Neural cell (in vitro differentiated cells): ENCODE results near the gene ERRFI1. TPM values are rescaled to one million over a fixed set of nuclear protein-coding genes. Genes with fewer than 3 reads are reported as not detected.
"Not testable (repeated sequence)": the region's sequence is repeated elsewhere in the genome, so short reads cannot be mapped to it uniquely, and the experiment has no call there.

Source experiments
- H2AFZ ChIP-seq: fragments of 200-600, 300-800 bp; sonication (generic), shearing (Covaris generic); 2 replicates; pipeline ENCODE4 v1.6.0; 2014; ENCODE audit warnings: low read depth, mild to moderate bottlenecking, antibody characterized with exemption, low read length, moderate library complexity
- H3F3A ChIP-seq: fragments of 200-600 bp; shearing (Covaris generic); 2 replicates; pipeline ENCODE4 v1.6.1; 2016; ENCODE audit warnings: mild to moderate bottlenecking, moderate library complexity, mixed read lengths, antibody characterized with exemption, low read length; ENCODE audit not compliant: insufficient read depth, poor library complexity, severe bottlenecking
- H3K27ac ChIP-seq: fragments of 200-600, 300-800 bp; sonication (generic), shearing (Covaris generic); 2 replicates; pipeline ENCODE4 v1.5.1; 2014; ENCODE audit warnings: mild to moderate bottlenecking, low read length, moderate library complexity
- H3K27me3 ChIP-seq: fragments of 300-800, 200-600 bp; sonication (generic), shearing (Covaris generic); 2 replicates; pipeline ENCODE4 v1.6.0; 2014; ENCODE audit warnings: mild to moderate bottlenecking, low read depth, low read length, moderate library complexity; ENCODE audit not compliant: insufficient read depth
- H3K36me3 ChIP-seq: fragments of 300-800, 200-600 bp; sonication (generic), shearing (Covaris generic); 2 replicates; pipeline ENCODE4 v1.5.1; 2014; ENCODE audit warnings: mild to moderate bottlenecking, antibody characterized with exemption, low read length, moderate library complexity; ENCODE audit not compliant: insufficient read depth
- H3K4me2 ChIP-seq: fragments of 300-800, 200-600 bp; sonication (generic), shearing (Covaris generic); 2 replicates; pipeline ENCODE4 v1.6.0; 2014; ENCODE audit warnings: mild to moderate bottlenecking, low read length
- H3K4me3 ChIP-seq: fragments of 300-800, 200-600 bp; sonication (generic), shearing (Covaris generic); 2 replicates; pipeline ENCODE4 v1.5.1; 2014; ENCODE audit warnings: mild to moderate bottlenecking, low read length, moderate library complexity
- H3K79me2 ChIP-seq: fragments of 200-600 bp; shearing (Covaris generic); replicated peaks from 2 replicates; pipeline ENCODE4 v1.6.0; 2014; ENCODE audit warnings: mild to moderate bottlenecking, low read length, moderate library complexity; ENCODE audit not compliant: insufficient read depth
- H3K9ac ChIP-seq: fragments of 300-800, 200-600 bp; sonication (generic), shearing (Covaris generic); 2 replicates; pipeline ENCODE4 v1.6.1; 2016; ENCODE audit warnings: mild to moderate bottlenecking, low read length, mixed read lengths
- H3K9me2 ChIP-seq: fragments of 200-600 bp; shearing (Covaris generic); 2 replicates; pipeline ENCODE4 v1.6.1; 2016; ENCODE audit warnings: mild to moderate bottlenecking, low read length, mixed read lengths; ENCODE audit not compliant: insufficient read depth
- H3K9me3 ChIP-seq: fragments of 200-600, 300-800 bp; sonication (generic), shearing (Covaris generic); 2 replicates; pipeline ENCODE4 v1.6.1; 2016; ENCODE audit warnings: mild to moderate bottlenecking, mixed run types, low read length, moderate library complexity, mixed read lengths
- H4K20me1 ChIP-seq: fragments of 200-600 bp; shearing (Covaris generic); 2 replicates; pipeline ENCODE4 v1.6.1; 2016; ENCODE audit warnings: mild to moderate bottlenecking, mixed run types; ENCODE audit not compliant: insufficient read depth
- EP300 ChIP-seq: fragments of 450-650 bp; conservative IDR thresholded peaks from 2 replicates; pipeline ENCODE4 v1.6.1; 2014; ENCODE audit warnings: antibody characterized with exemption, mild to moderate bottlenecking, moderate library complexity; ENCODE audit not compliant: poor library complexity, severe bottlenecking
- EZH2 ChIP-seq: fragments of 200-600, 300-800 bp; shearing (Covaris generic), sonication (generic); IDR thresholded peaks from 2 replicates; pipeline ENCODE4 v1.6.1; 2014; ENCODE audit warnings: antibody characterized with exemption, low read length, borderline replicate concordance, mild to moderate bottlenecking; ENCODE audit not compliant: insufficient read depth, poor library complexity, severe bottlenecking
- MXI1 ChIP-seq: fragments of 450-650 bp; conservative IDR thresholded peaks from 2 replicates; pipeline ENCODE4 v1.6.1; 2014; ENCODE audit warnings: antibody characterized with exemption, mild to moderate bottlenecking; ENCODE audit not compliant: poor library complexity, severe bottlenecking
- POLR2AphosphoS5 ChIP-seq: IDR thresholded peaks from 2 replicates; pipeline ENCODE4 v1.6.1; 2012
- RAD21 ChIP-seq: fragments of 450-650 bp; conservative IDR thresholded peaks from 2 replicates; pipeline ENCODE4 v1.6.1; 2014; ENCODE audit warnings: antibody characterized with exemption, mild to moderate bottlenecking, moderate library complexity
- REST ChIP-seq: IDR thresholded peaks from 2 replicates; pipeline ENCODE4 v1.6.1; 2012; ENCODE audit warnings: borderline replicate concordance
- SMC3 ChIP-seq: fragments of 450-650 bp; conservative IDR thresholded peaks from 2 replicates; pipeline ENCODE4 v1.6.1; 2014; ENCODE audit warnings: antibody characterized with exemption, mild to moderate bottlenecking, moderate library complexity; ENCODE audit not compliant: poor library complexity
- TAF1 ChIP-seq: IDR thresholded peaks from 2 replicates; pipeline ENCODE4 v1.6.1; 2012; ENCODE audit warnings: low read depth
- polyA plus RNA-seq: library from polyadenylated mRNA; depleted of rRNA; stranded (reverse); fragments of >200 nt; gene quantifications from 2 replicates; pipeline ENCODE4 v1.2.3, GENCODE V29; 2014
- TF ChIP-seq, protein P1 (sequence below): fragments of 450-650 bp; IDR thresholded peaks from 2 replicates; pipeline ENCODE4 v1.5.1; 2014; ENCODE audit warnings: antibody characterized with exemption, mild to moderate bottlenecking, moderate library complexity; ENCODE audit not compliant: poor library complexity, severe bottlenecking

Gene ERRFI1
- polyA plus RNA-seq, 1 donor from 2014 or later: 72.9 TPM

DNA sequence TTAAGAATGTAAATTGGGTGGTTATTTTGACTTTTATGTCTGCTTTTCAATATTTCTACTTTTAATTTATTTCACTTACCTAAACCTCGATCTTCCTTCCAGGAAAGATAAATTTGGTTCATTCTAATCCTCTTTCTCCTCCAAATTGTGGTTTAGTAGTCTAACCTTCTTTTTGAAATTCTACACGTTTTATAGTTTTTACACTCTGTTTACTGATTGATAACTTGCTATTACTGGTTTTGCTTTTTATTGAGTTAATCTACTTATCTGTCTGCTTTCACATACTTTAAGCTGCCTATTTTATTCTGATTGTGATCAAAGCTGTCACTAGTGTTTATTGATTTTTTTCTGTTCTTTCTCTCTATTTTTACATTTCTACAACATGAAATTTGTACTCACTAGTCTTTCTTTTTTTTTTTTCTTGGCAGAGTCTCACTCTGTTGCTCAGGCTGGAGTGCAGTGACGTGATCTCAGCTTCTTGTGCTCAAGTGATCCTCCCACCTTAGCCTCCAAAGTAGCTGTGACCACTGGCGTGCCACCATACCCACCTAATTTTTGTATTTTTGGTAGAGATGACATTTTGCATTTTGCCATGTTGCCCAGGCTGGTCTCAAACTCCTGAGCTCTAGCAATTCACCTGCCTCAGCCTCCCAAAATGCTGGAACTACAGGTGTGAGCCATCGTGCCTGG is 27.9 kb upstream of the ERRFI1 start:
- no peaks in the 10 kb centered on the region for H3K36me3 ChIP-seq
- no peak for TF ChIP-seq EZH2
- no peak for TF ChIP-seq REST
- no peak for TF ChIP-seq SMC3
- TF ChIP-seq MXI1: no peak
- TF ChIP-seq TAF1: no peak
- no peak for TF ChIP-seq POLR2AphosphoS5
- TF ChIP-seq EP300: no peak
- TF ChIP-seq RAD21: no peak
- no peak overlapping the region for H3K27ac ChIP-seq
- no peaks in the 10 kb centered on the region for H3K9me3 ChIP-seq
- H3K27me3 ChIP-seq: no peaks in the 10 kb centered on the region
- no peaks in the 10 kb centered on the region for H4K20me1 ChIP-seq
- no peak overlapping the region for H3K4me3 ChIP-seq
- no peaks in the 10 kb centered on the region for H3K79me2 ChIP-seq
- H3K9ac ChIP-seq: no peak overlapping the region
- no peak overlapping the region for H3K4me2 ChIP-seq
- H3K9me2 ChIP-seq: no peaks in the 10 kb centered on the region
- H2AFZ ChIP-seq: no peak overlapping the region
- no peaks in the 10 kb centered on the region for H3F3A ChIP-seq

GRCh38 chr1:8051650-8052049 is 25.5 kb upstream of the ERRFI1 start:
- no peaks in the 10 kb centered on the region for H3K9me3 ChIP-seq
- H3K27me3 ChIP-seq: no peaks in the 10 kb centered on the region
- H3K4me2 ChIP-seq: no peak overlapping the region
- H3K4me3 ChIP-seq: no peak overlapping the region
- no peak for TF ChIP-seq EZH2
- no peak for TF ChIP-seq POLR2AphosphoS5
- no peak for TF ChIP-seq SMC3
- TF ChIP-seq REST: no peak
- TF ChIP-seq TAF1: no peak
- no peak for TF ChIP-seq RAD21
- TF ChIP-seq, protein P1, sequence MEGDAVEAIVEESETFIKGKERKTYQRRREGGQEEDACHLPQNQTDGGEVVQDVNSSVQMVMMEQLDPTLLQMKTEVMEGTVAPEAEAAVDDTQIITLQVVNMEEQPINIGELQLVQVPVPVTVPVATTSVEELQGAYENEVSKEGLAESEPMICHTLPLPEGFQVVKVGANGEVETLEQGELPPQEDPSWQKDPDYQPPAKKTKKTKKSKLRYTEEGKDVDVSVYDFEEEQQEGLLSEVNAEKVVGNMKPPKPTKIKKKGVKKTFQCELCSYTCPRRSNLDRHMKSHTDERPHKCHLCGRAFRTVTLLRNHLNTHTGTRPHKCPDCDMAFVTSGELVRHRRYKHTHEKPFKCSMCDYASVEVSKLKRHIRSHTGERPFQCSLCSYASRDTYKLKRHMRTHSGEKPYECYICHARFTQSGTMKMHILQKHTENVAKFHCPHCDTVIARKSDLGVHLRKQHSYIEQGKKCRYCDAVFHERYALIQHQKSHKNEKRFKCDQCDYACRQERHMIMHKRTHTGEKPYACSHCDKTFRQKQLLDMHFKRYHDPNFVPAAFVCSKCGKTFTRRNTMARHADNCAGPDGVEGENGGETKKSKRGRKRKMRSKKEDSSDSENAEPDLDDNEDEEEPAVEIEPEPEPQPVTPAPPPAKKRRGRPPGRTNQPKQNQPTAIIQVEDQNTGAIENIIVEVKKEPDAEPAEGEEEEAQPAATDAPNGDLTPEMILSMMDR: no peak
- TF ChIP-seq EP300: no peak
- no peak for TF ChIP-seq MXI1
- H3K36me3 ChIP-seq: no peaks in the 10 kb centered on the region
- no peaks in the 10 kb centered on the region for H3K9me2 ChIP-seq
- H3K79me2 ChIP-seq: no peaks in the 10 kb centered on the region
- no peaks in the 10 kb centered on the region for H3F3A ChIP-seq
- no peak overlapping the region for H3K9ac ChIP-seq
- no peaks in the 10 kb centered on the region for H4K20me1 ChIP-seq
- no peak overlapping the region for H2AFZ ChIP-seq
- H3K27ac ChIP-seq: no peak overlapping the region

GRCh38 chr1:8049229-8049628 is 23.1 kb upstream of the ERRFI1 start:
- H3K36me3 ChIP-seq, H4K20me1 ChIP-seq, H3K27ac ChIP-seq, H3K9me3 ChIP-seq, H3K9ac ChIP-seq, H3K27me3 ChIP-seq, H3K79me2 ChIP-seq, H3K4me2 ChIP-seq, H3K9me2 ChIP-seq, H2AFZ ChIP-seq, H3F3A ChIP-seq, H3K4me3 ChIP-seq: not testable (repeated sequence)
